Breast epithelium (tissue), 4 donors: ENCODE data around the gene MARF1. TPM values are rescaled to one million over a fixed set of nuclear protein-coding genes. Genes with fewer than 3 reads are reported as not detected.
A peak's percentile ranks its signal among the peaks of the same experiment; 100 is the strongest.

Experiments
- DNase-seq, 2 donors: peaks; one replicate each; pipeline ENCODE4 v3.0.0-alpha.2; 2019; ENCODE audit warnings: low spot score in 2 of 2
- H3K27ac ChIP-seq, 2 donors: fragments of 200-600 bp; sonication (generic) in 1 of 2; one replicate each; pipeline ENCODE4 v1.5.1; 2016 to 2019; ENCODE audit warnings: mild to moderate bottlenecking in 1 of 2
- H3K27me3 ChIP-seq, 2 donors: fragments of 200-600 bp; sonication (generic) in 1 of 2; one replicate each; pipeline versions ENCODE4 v1.5.1 to v1.6.0; 2017 to 2019; ENCODE audit warnings: control low read depth in 1 of 2, mild to moderate bottlenecking in 1 of 2
- H3K36me3 ChIP-seq: fragments of 200-600 bp; one replicate; pipeline ENCODE4 v1.5.1; 2019
- H3K4me1 ChIP-seq, 2 donors: fragments of 200-600 bp; sonication (generic); one replicate each; pipeline ENCODE4 v1.5.1; 2016 to 2019; ENCODE audit warnings: control low read depth in 1 of 2
- H3K4me3 ChIP-seq, 3 donors: fragments of 200-600 bp; sonication (generic); 1 replicate in 2 of 3; 2 replicates in 1 of 3; pipeline ENCODE4 v1.5.1; 2016 to 2019; ENCODE audit warnings: mild to moderate bottlenecking in 3 of 3, moderate library complexity in 2 of 3
- H3K9me3 ChIP-seq, 2 donors: fragments of 200-600 bp; sonication (generic) in 1 of 2; one replicate each; pipeline ENCODE4 v1.5.1; 2016 to 2019; ENCODE audit warnings: control low read depth in 1 of 2
- POLR2A ChIP-seq: fragments of 450-650 bp; IDR thresholded peaks from one replicate; pipeline ENCODE4 v1.6.1; 2016; ENCODE audit warnings: antibody characterized with exemption, mild to moderate bottlenecking, moderate library complexity
- POLR2AphosphoS5 ChIP-seq, 3 donors: sonication (generic); formaldehyde crosslinking; IDR thresholded peaks; one replicate each; pipeline ENCODE4 v1.6.1; 2017; ENCODE audit warnings: antibody characterized with exemption in 3 of 3
- intact Hi-C: fragments of 100-400 bp; cut with DNase I; formaldehyde crosslinking; loops from one replicate; pipeline ENCODE4 v1.15.1; 2023; ENCODE audit warnings: low total_unique reads
- total RNA-seq, 3 donors: library from RNA; depleted of rRNA; stranded (reverse); fragments of >200 nt; gene quantifications; one replicate each; pipeline ENCODE4 v1.1.0, GENCODE V29; 2016
- TF ChIP-seq, protein P1 (sequence below), 3 donors: fragments of 450-650 bp; IDR thresholded peaks; one replicate each; pipeline ENCODE4 v1.5.1; 2016 to 2017; ENCODE audit warnings: antibody characterized with exemption in 3 of 3, mild to moderate bottlenecking in 3 of 3, moderate library complexity in 3 of 3

Gene MARF1
- total RNA-seq, 3 donors from 2014 or later, result 42.9 to 49.3 (median 47.5) TPM

DNA sequence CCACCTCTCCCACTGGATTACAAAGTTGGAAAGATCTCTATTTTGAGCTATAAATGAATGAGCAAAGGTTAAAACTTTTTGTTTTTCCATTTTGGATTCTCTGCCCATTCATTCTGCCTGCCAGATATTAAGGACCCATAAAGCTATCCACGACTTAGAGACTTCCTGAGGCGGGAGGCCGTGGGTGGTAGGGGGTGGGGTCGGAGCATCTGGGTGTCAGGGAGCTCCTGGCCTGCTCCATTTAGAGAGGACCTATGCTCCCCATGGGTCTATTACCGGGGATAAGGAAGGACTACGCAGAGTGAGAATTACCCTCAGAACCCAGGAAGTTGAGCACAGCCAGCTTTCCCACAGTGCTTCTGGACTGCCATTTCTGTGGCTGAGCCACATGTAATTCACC lies 45.8 kb downstream of the MARF1 start:
- H3K27me3 ChIP-seq, result no peaks in the 10 kb centered on the region
- no peak for DNase-seq
- no peak overlapping the region for H3K27ac ChIP-seq
- TF ChIP-seq, protein P1, sequence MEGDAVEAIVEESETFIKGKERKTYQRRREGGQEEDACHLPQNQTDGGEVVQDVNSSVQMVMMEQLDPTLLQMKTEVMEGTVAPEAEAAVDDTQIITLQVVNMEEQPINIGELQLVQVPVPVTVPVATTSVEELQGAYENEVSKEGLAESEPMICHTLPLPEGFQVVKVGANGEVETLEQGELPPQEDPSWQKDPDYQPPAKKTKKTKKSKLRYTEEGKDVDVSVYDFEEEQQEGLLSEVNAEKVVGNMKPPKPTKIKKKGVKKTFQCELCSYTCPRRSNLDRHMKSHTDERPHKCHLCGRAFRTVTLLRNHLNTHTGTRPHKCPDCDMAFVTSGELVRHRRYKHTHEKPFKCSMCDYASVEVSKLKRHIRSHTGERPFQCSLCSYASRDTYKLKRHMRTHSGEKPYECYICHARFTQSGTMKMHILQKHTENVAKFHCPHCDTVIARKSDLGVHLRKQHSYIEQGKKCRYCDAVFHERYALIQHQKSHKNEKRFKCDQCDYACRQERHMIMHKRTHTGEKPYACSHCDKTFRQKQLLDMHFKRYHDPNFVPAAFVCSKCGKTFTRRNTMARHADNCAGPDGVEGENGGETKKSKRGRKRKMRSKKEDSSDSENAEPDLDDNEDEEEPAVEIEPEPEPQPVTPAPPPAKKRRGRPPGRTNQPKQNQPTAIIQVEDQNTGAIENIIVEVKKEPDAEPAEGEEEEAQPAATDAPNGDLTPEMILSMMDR (IDR thresholded peaks at IDR 0.05), result no peak
- TF ChIP-seq POLR2AphosphoS5 (IDR thresholded peaks at IDR 0.05), result no peak
- peaks cover 21% of the 10 kb centered on the region for H3K36me3 ChIP-seq
- no peak overlapping the region for H3K4me3 ChIP-seq
- H3K4me1 ChIP-seq, result no peaks in the 10 kb centered on the region
- intact Hi-C loops, result no loop called here
- H3K9me3 ChIP-seq, result no peaks in the 10 kb centered on the region

DNA sequence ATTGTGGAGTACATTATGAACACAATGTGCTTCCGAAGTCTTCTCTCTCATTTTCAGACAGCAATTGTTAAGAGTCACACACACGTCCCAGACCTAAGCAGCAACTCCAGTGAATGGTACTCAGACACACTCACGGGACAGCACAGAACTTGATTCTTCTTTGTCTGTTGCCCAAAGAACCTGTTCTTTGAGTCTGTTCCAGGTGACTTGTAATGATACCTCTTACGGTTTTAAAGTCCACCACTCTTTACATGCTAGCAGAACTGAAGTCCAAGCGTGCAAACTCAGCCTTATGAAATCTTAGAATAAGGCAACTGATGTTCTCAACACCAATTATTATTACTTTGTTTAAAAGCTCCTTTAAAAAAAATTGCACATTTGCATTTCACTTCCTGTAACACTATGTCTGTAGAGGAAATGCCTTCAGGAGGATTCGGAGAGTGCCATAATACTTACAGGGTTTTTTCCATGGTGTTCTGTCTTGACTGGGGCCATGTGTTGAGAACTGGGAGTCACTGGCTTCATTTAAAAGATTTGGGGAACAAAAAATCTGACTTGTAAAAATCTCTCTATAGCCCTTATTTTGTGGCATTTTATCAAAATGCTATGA lies 48.1 kb downstream of the MARF1 start:
- peaks cover 10% of the 10 kb centered on the region for H3K36me3 ChIP-seq
- H3K9me3 ChIP-seq, result no peaks in the 10 kb centered on the region
- H3K27ac ChIP-seq, result no peak overlapping the region
- intact Hi-C loops, result no loop called here
- DNase-seq, result no peak
- H3K27me3 ChIP-seq, result no peaks in the 10 kb centered on the region
- H3K4me1 ChIP-seq, result no peaks in the 10 kb centered on the region
- TF ChIP-seq, protein P1 (IDR thresholded peaks at IDR 0.05), result no peak
- no peak for TF ChIP-seq POLR2AphosphoS5 (IDR thresholded peaks at IDR 0.05)
- TF ChIP-seq POLR2A, result no peak
- H3K4me3 ChIP-seq, result no peak overlapping the region

DNA sequence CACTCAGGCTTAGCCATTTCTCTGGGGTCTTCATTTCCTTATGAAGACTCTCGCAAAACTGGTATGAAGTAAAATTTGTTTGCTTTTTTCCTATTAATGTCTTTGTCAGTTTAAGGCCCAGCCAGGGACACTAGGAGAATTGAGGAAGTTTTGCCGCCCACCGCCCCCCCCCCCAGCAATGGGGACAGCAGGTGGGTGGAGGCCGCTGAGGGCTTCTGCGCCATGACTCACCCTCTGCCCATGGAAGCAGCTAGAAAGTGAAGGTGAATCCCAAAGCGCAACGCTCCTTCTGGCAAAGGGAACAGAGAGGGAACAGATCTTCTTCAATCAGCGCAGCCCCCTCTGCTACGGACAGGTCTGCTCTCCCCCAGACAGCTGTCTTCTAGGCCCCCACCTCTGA lies 49.7 kb downstream of the MARF1 start:
- H3K27me3 ChIP-seq, result no peaks in the 10 kb centered on the region
- no peaks in the 10 kb centered on the region for H3K9me3 ChIP-seq
- intact Hi-C loops, result no loop called here
- peaks cover 6% of the 10 kb centered on the region for H3K36me3 ChIP-seq
- H3K4me1 ChIP-seq, result no peaks in the 10 kb centered on the region
- H3K27ac ChIP-seq, result no peak overlapping the region
- no peak for DNase-seq
- no peak overlapping the region for H3K4me3 ChIP-seq
- TF ChIP-seq, protein P1 (IDR thresholded peaks at IDR 0.05), result no peak
- TF ChIP-seq POLR2AphosphoS5 (IDR thresholded peaks at IDR 0.05), result no peak
- no peak for TF ChIP-seq POLR2A

DNA sequence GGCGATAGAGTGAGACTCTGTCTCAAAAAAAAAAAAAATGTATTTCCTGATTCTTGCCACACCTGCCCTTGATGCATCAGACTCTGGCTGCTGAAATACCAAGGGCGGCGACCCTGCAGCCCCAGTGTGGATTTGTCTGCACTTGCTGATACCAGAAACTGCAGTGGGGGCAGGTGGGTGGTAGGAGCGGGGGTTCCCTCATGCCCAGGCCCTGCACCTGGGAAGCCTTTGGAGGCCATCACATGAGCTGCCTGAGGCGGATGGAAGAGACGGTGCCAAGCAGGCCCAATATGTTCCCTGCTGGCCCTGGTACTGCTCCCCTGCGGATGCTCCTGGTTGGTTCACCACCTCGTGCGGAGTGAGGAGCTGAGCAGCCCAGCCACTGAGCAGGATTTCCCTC lies 50.6 kb downstream of the MARF1 start:
- Histone ChIP-seq H3K36me3 (peaks cover 6% of the 10 kb centered on the region), H3K27ac (peak overlapping the region in 1 of 2 donors; percentile 28), H3K4me1 (no peaks in the 10 kb centered on the region), H3K4me3 (no peak overlapping the region), H3K27me3 (no peaks in the 10 kb centered on the region), H3K9me3 (no peaks in the 10 kb centered on the region)
- TF ChIP-seq POLR2A, result no peak
- TF ChIP-seq POLR2AphosphoS5 (IDR thresholded peaks at IDR 0.05), result no peak
- TF ChIP-seq, protein P1 (IDR thresholded peaks at IDR 0.05), result no peak
- intact Hi-C loops, result no loop called here
- DNase-seq, result no peak

DNA sequence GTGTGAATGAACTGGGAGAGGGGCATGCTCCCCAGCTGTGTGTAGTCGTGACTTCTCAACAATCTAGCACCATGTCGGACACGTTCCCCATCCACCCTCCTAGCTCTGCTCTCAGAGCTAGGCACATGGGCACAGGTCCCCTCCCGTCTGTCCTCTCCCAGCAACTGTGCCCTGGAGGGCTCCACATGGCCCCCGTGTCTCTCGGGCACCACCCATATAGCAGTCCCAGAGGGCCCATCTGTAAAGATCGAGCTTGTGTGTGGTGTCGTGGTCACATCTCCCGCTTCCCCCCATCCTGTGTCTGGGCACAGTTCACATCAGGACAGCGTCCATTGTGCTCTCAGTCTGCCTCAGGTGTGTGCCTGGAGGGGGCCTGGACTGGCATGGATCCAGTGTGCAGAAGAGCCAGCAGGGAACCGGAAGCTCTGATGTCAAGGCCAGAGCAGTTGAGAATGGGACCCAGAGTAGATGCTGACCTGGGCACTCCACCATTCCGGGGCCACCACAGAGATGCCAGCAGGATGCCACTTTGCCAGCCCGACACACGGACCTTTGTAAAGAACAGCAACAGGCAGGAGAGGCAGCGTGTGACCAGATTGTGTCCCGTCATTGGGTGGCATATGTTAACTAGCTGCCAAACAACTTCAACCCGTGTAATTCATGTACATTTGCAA lies 55.7 kb downstream of the MARF1 start:
- H3K36me3 ChIP-seq, result no peaks in the 10 kb centered on the region
- intact Hi-C loops, result no loop called here
- no peak for DNase-seq

More for the DNA sequence above, 55.7 kb downstream of the MARF1 start:
- H3K27ac ChIP-seq, result no peak overlapping the region
- H3K27me3 ChIP-seq, result no peaks in the 10 kb centered on the region
- H3K9me3 ChIP-seq, result peaks cover 5 to 13% of the 10 kb centered on the region in 2 donors
- TF ChIP-seq POLR2A (no peak), POLR2AphosphoS5 (IDR thresholded peaks at IDR 0.05) (no peak)
- TF ChIP-seq, protein P1 (IDR thresholded peaks at IDR 0.05), result no peak
- no peak overlapping the region for H3K4me3 ChIP-seq
- H3K4me1 ChIP-seq, result no peaks in the 10 kb centered on the region
